H1 (cell line): ENCODE data around the gene ASAP2. TPM values are rescaled to one million over a fixed set of nuclear protein-coding genes. Genes with fewer than 3 reads are reported as not detected.

Experiments
- CTCF ChIP-seq, 3 experiments: IDR thresholded peaks; 1 replicate in 2 of 3; 2 replicates in 1 of 3; pipeline versions ENCODE4 v1.5.1 to v1.6.1; 2011; ENCODE audit warnings: low read length in 3 of 3, mild to moderate bottlenecking in 3 of 3, inconsistent platforms in 2 of 3, low read depth in 1 of 3, moderate library complexity in 1 of 3; ENCODE audit not compliant: insufficient read depth in 1 of 3; ENCODE audit errors: control extremely low read depth in 1 of 3
- GTF2F1 ChIP-seq: IDR thresholded peaks from 2 replicates; pipeline ENCODE4 v1.6.1; 2012; ENCODE audit warnings: low read depth, low read length, improper control_type of control experiment, borderline replicate concordance
- HDAC6 ChIP-seq: IDR thresholded peaks from one replicate; pipeline ENCODE4 v1.7.1; 2012; ENCODE audit warnings: low read depth, mild to moderate bottlenecking, inconsistent platforms, low read length, moderate library complexity
- NANOG ChIP-seq: IDR thresholded peaks from 2 replicates; pipeline ENCODE4 v1.6.1; 2011; ENCODE audit warnings: low read length, low read depth, mild to moderate bottlenecking, inconsistent platforms; ENCODE audit not compliant: insufficient read depth, poor library complexity, severe bottlenecking
- TEAD4 ChIP-seq: IDR thresholded peaks from 2 replicates; pipeline ENCODE4 v1.6.1; 2012; ENCODE audit warnings: low read depth, low read length, inconsistent platforms, mixed read lengths
- polyA plus RNA-seq, 7 experiments: library from polyadenylated mRNA; depleted of rRNA in 3 of 7; stranded (reverse) in 5 of 7; unstranded in 2 of 7; fragments of >200 nt in 5 of 7; fragments of 200-250 nt in 2 of 7; gene quantifications; 1 replicate in 5 of 7; 2 replicates in 1 of 7; 4 replicates in 1 of 7; pipeline versions ENCODE4 v1.2.1 to v1.2.3, GENCODE V29; 2011 to 2013; ENCODE audit warnings: missing spikeins in 2 of 7, mixed read lengths in 2 of 7
- total RNA-seq: library from RNA; stranded (reverse); fragmentation: NEBNext Ultra II Directional; extraction: Animal tissue kit (Norgen Biotek cat#: 25700); gene quantifications from 2 replicates; pipeline ENCODE4 v1.2.1, GENCODE V29; 2021

The ASAP2 gene
- total and polyA plus RNA-seq, 2 of the 8 experiments (the other 6 are each of a cell fraction or from before 2014, with no cell fraction given), result 10.2 to 18.7 TPM

GRCh38 chr2:9273486-9274130 is 67.0 kb downstream of the ASAP2 start (continued):
- TF ChIP-seq CTCF (IDR thresholded peaks at IDR 0.05; ENCODE audit: control extremely low read depth in 1 of 3, insufficient read depth in 1 of 3, low read depth in 1 of 3, low read length in 3 of 3) (no peak), NANOG (no peak), HDAC6 (no peak), TEAD4 (no peak), GTF2F1 (no peak)
